ENCODE data around the gene INO80B. TPM values are rescaled to one million over a fixed set of nuclear protein-coding genes. Genes with fewer than 3 reads are reported as not detected.
"Not testable (repeated sequence)": the region's sequence is repeated elsewhere in the genome, so short reads cannot be mapped to it uniquely, and the experiment has no call there.

INO80B gene
- total and polyA plus RNA-seq, 5 experiments from 2014 or later: 8.1 to 93.8 (median 9.4) TPM

DNA sequence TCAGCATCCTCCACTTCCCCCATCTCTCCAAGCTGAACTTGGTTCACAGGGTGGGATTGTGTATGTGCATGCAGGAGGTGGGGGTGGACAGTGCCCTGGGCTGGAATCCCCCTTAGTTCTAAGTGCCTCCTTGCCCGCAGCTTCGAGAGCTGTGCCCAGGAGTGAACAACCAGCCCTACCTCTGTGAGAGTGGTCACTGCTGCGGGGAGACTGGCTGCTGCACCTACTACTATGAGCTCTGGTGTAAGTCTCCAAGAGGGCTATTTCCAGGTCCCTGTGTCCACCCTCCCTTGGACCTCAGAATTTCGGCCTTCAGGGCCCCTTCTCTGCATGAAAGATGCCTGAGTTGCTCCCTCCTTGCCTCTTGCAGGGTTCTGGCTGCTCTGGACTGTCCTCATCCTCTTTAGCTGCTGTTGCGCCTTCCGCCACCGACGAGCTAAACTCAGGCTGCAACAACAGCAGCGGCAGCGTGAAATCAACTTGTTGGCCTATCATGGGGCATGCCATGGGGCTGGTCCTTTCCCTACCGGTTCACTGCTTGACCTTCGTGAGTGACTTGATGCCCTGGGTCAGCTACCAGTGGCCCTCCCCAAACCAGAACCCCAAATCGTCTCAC, 4.7 kb downstream of the INO80B start:
- not testable (repeated sequence) for H3K9me3 Mint-ChIP-seq, ATAC-seq, H3K27me3 Mint-ChIP-seq, DNase-seq
- POLR2A ChIA-PET: interaction anchor here (0.6 to 9.8 kb wide), 7 partner anchors 9 to 1079 kb away, joined by 3 to 172 read pairs (median 45); partner anchors contain the start of genes AUP1, C2orf81, CCDC142 and HTRA2
- peak overlapping the region; percentile 91 to 100 (median 98) for H3K4me3 Mint-ChIP-seq
- peaks cover 38 to 71% (median 64%) of the 10 kb centered on the region in 4 donors for H3K4me1 Mint-ChIP-seq
- H3K36me3 Mint-ChIP-seq: peaks cover 0 to 20% (median 0%) of the 10 kb centered on the region in 3 donors
- H3K27ac Mint-ChIP-seq: peak overlapping the region; percentile 90 to 100 (median 100)

GRCh38 chr2:74460187-74460586, 5.3 kb downstream of the INO80B start:
- peaks cover 0 to 18% (median 0%) of the 10 kb centered on the region in 3 donors for H3K36me3 Mint-ChIP-seq
- not testable (repeated sequence) for H3K27me3 Mint-ChIP-seq, DNase-seq, ATAC-seq, H3K9me3 Mint-ChIP-seq
- peak overlapping the region; percentile 22 to 100 (median 96) for H3K4me3 Mint-ChIP-seq
- H3K4me1 Mint-ChIP-seq: peaks cover 32 to 66% (median 59%) of the 10 kb centered on the region in 4 donors
- peak overlapping the region in 6 of 10 donors; percentile 22 to 74 (median 62) for H3K27ac Mint-ChIP-seq
- POLR2A ChIA-PET: interaction anchor here (1.3 to 9.8 kb wide), 4 partner anchors 8 to 71 kb away, joined by 3 to 172 read pairs (median 58); partner anchors contain the start of genes AUP1, HTRA2 and MRPL53

- Mint-ChIP-seq H3K4me1 (peaks cover 25 to 63% (median 56%) of the 10 kb centered on the region in 4 donors), H3K9me3 (no peaks in the 10 kb centered on the region), H3K4me3 (peak overlapping the region in 3 of 10 donors; percentile 24 to 66 (median 58)), H3K27me3 (peaks cover 0 to 2% (median 0%) of the 10 kb centered on the region in 5 donors), H3K27ac (peak overlapping the region in 3 of 10 donors; percentile 22 to 56 (median 32)), H3K36me3 (peaks cover 0 to 10% (median 0%) of the 10 kb centered on the region in 3 donors)
- ATAC-seq: no peak
- POLR2A ChIA-PET: interaction anchor here (1.3 to 9.8 kb wide), 2 partner anchors 12 to 21 kb away, joined by 3 to 172 read pairs; partner anchors contain the start of gene MRPL53
- DNase-seq: no peak
Measured at GRCh38 chr2:74461187-74462053, 6.5 kb downstream of the INO80B start.

DNA sequence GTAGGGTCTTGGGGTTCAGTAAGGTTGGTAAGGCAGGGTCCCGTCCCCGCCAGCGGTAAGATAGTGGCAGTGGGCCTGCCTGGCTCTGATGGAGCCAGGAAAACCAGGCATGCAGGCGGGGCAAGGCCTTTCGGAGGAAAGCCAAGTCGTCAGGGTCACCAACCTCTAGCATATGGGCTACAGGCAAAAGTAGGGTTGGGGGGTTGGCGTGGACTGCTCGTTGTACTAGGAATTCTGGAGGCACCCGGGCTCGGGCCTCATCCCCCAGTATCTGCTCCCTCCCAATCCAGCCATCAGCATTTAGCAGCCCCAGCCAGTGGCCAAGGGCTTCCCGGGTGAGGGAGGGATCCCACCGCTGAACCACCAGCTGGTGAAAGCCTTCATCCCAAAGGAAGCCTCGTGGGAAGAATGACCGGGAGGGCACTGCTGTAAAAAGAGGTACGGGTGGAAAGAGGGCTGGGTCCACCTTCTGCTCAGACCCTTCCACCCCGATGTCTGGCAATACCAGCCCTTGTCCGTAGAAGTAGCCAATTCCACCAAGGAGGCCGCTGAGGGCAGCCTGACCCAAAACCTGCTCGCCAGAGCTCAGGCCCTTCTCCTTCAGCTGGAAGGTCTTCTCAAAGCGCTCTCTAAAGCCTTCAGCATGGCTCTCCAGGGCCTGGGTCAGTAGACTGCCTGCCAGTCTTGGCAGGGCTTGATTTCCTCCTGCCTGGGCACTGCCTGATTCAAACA, 7.3 kb downstream of the INO80B start:
- H3K27ac Mint-ChIP-seq: peak overlapping the region in 2 of 10 donors; percentile 34 to 77
- H3K36me3 Mint-ChIP-seq: peaks cover 0 to 10% (median 0%) of the 10 kb centered on the region in 3 donors
- peaks cover 0 to 2% (median 0%) of the 10 kb centered on the region in 5 donors for H3K27me3 Mint-ChIP-seq
- H3K4me3 Mint-ChIP-seq: peak overlapping the region in 3 of 10 donors; percentile 10 to 58 (median 51)
- DNase-seq (no peak), ATAC-seq (no peak)
- POLR2A ChIA-PET: interaction anchor here (9.8 kb wide), 1 partner anchor 11 kb away, joined by 172 read pairs; the partner anchor contains the start of gene MRPL53
- peaks cover 17 to 55% (median 48%) of the 10 kb centered on the region in 4 donors for H3K4me1 Mint-ChIP-seq
- no peaks in the 10 kb centered on the region for H3K9me3 Mint-ChIP-seq

- DNase-seq (no peak), ATAC-seq (no peak)
- H3K9me3 Mint-ChIP-seq: no peaks in the 10 kb centered on the region
- H3K27me3 Mint-ChIP-seq: peaks cover 0 to 2% (median 0%) of the 10 kb centered on the region in 5 donors
- POLR2A ChIA-PET: interaction anchor here (9.8 kb wide), 1 partner anchor 11 kb away, joined by 172 read pairs; the partner anchor contains the start of gene MRPL53
- peak overlapping the region in 3 of 10 donors; percentile 34 to 81 (median 77) for H3K27ac Mint-ChIP-seq
- H3K36me3 Mint-ChIP-seq: peaks cover 0 to 10% (median 0%) of the 10 kb centered on the region in 3 donors
- H3K4me3 Mint-ChIP-seq: peak overlapping the region in 7 of 10 donors; percentile 10 to 84 (median 76)
- peaks cover 14 to 50% (median 48%) of the 10 kb centered on the region in 4 donors for H3K4me1 Mint-ChIP-seq
Measured at GRCh38 chr2:74462786-74463105, 7.9 kb downstream of the INO80B start.

DNA sequence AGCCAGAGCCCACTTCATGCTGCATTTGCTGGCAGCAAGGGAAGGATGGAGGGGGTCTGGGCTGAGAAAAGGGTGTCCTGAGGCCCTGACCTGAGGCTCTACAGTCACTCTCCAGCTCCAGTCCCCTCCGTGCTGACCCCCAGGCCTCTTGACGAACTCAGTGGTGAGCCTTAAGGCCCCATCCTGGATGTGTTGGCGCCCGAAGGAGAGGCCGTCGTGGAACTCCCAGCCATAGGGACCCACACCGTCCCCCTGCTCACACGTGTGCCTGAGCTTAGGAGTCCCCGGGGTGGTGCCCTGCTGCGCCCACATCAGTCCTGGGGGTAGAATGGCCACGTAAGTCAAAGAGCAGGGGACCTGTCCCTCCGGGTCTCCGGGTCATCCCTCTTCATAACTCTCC, 9.5 kb downstream of the INO80B start:
- POLR2A ChIA-PET: interaction anchor here (1.0 to 4.6 kb wide), 8 partner anchors 8 to 286 kb away, joined by 3 to 31 read pairs (median 6); partner anchors contain the start of genes C2orf81, CCDC142, INO80B and MOB1A
- peaks cover 0 to 10% (median 0%) of the 10 kb centered on the region in 3 donors for H3K36me3 Mint-ChIP-seq
- no peaks in the 10 kb centered on the region for H3K27me3 Mint-ChIP-seq
- peaks cover 12 to 36% (median 33%) of the 10 kb centered on the region in 4 donors for H3K4me1 Mint-ChIP-seq
- H3K4me3 Mint-ChIP-seq: peak overlapping the region; percentile 76 to 98 (median 84)
- ATAC-seq (no peak), DNase-seq (no peak)
- no peaks in the 10 kb centered on the region for H3K9me3 Mint-ChIP-seq
- peak overlapping the region in 9 of 10 donors; percentile 19 to 99 (median 74) for H3K27ac Mint-ChIP-seq

GRCh38 chr2:74470742-74471141, 15.9 kb downstream of the INO80B start:
- not testable (repeated sequence) for H3K9me3 Mint-ChIP-seq, ATAC-seq, DNase-seq, H3K27me3 Mint-ChIP-seq
- Mint-ChIP-seq H3K4me1 (peaks cover 16 to 40% (median 31%) of the 10 kb centered on the region in 4 donors), H3K4me3 (peak overlapping the region in 9 of 10 donors; percentile 36 to 73 (median 60)), H3K27ac (peak overlapping the region in 9 of 10 donors; percentile 67 to 90 (median 83)), H3K36me3 (peaks cover 0 to 13% (median 10%) of the 10 kb centered on the region in 3 donors)
- POLR2A ChIA-PET: interaction anchor here (0.6 to 5.8 kb wide), 5 partner anchors 11 to 80 kb away, joined by 3 to 172 read pairs (median 4); partner anchors contain the start of genes CCDC142, INO80B, TTC31 and WBP1

DNA sequence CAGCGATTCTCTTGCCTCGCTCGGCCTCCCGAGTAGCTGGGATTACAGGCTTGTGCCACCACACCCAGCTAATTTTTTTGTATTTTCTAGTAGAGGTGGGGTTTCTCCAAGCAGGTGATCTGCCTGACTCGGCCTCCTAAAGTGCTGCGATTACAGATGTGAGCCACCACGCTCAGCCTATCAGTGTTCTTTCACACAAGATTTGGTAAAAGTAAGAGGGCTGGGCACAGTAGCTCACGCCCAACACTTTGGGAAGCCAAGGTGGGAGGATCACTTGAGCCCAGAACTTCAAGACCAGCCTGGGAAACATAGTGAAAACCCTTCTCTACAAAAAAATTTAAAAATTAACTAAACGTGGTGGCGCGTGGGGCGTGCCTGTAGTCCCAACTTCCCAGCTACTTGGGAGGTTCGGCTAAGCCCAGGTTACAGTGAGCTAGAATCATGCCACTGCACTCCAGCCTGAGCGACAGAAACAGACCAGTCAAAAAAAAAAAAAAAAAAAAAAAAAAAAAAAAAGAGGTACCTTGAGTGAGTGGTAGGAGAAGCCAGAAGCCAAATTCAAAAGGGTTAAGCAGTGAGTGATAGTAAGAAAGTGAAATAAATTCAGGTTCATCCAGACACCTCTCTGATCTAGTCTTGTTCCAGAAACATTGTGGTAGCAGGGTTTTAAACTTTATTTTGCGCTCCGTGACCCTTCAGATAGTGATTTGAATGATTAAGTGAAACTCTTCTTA, 16.6 kb downstream of the INO80B start:
- H3K9me3 Mint-ChIP-seq: no peaks in the 10 kb centered on the region
- peaks cover 16 to 36% (median 26%) of the 10 kb centered on the region in 4 donors for H3K4me1 Mint-ChIP-seq
- H3K36me3 Mint-ChIP-seq: peaks cover 0 to 17% (median 10%) of the 10 kb centered on the region in 3 donors
- H3K27me3 Mint-ChIP-seq: no peaks in the 10 kb centered on the region
- DNase-seq: no peak
- H3K27ac Mint-ChIP-seq: peak overlapping the region; percentile 98 to 100 (median 99)
- peak overlapping the region; percentile 94 to 99 (median 98) for H3K4me3 Mint-ChIP-seq
- POLR2A ChIA-PET: interaction anchor here (0.6 to 5.8 kb wide), 10 partner anchors 7 to 83 kb away, joined by 3 to 172 read pairs (median 7); partner anchors contain the start of genes C2orf81, CCDC142, INO80B and TTC31
- ATAC-seq: no peak

- Mint-ChIP-seq H3K27ac (peak within 1 kb of the TSS; percentile 98 to 100 (median 99)), H3K4me3 (peak within 1 kb of the TSS; percentile 94 to 99 (median 98)), H3K27me3 (no peaks in the 10 kb centered on the region), H3K36me3 (peaks cover 0 to 21% (median 10%) of the 10 kb centered on the region in 3 donors), H3K9me3 (no peaks in the 10 kb centered on the region), H3K4me1 (peaks cover 16 to 37% (median 27%) of the 10 kb centered on the region in 4 donors)
- POLR2A ChIA-PET: interaction anchor here (0.6 to 5.8 kb wide), 16 partner anchors 8 to 113 kb away, joined by 3 to 172 read pairs (median 6); partner anchors contain the start of genes AUP1, C2orf81, CCDC142 and HTRA2
- peak; percentile 93 to 98 (median 96) for DNase-seq
- peak; percentile 93 to 94 for ATAC-seq
Measured at GRCh38 chr2:74472086-74472944, 17.4 kb downstream of the INO80B start, which contains the start of gene MRPL53. MRPL53 (minus strand) TSS chr2:74472680; CDS start chr2:74472660, 20 bp downstream.

DNA sequence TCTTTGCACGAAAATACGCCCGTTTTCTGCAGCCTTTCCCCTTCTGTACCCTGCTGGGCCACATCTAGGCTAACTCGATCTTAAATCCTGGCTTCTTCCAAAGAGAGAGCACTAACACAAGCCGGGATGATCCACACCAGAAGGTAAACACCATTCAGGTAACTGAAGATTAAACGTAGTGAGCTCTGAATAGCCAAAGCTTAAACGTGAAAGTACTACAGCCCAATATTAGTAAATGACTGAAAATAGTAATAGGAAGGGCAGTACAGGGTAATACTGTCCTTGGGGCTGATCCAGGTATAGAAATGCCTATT, 18.0 kb downstream of the INO80B start:
- no peak for ATAC-seq
- Mint-ChIP-seq H3K9me3 (no peaks in the 10 kb centered on the region), H3K4me3 (peak overlapping the region; percentile 94 to 99 (median 98)), H3K27ac (peak overlapping the region; percentile 98 to 100 (median 99)), H3K36me3 (peaks cover 0 to 25% (median 10%) of the 10 kb centered on the region in 3 donors), H3K4me1 (peaks cover 19 to 41% (median 29%) of the 10 kb centered on the region in 4 donors), H3K27me3 (no peaks in the 10 kb centered on the region)
- POLR2A ChIA-PET: interaction anchor here (0.6 to 5.8 kb wide), 16 partner anchors 8 to 112 kb away, joined by 3 to 172 read pairs (median 6); partner anchors contain the start of genes AUP1, C2orf81, CCDC142 and HTRA2
- DNase-seq: no peak
